HG03457 (cell line): Measurements from ENCODE around the gene TSPAN17.
"Not testable (repeated sequence)": the region's sequence is repeated elsewhere in the genome, so short reads cannot be mapped to it uniquely, and the experiment has no call there.

Source experiments
- ATAC-seq: cut with Tn5 transposase; IDR thresholded peaks from one replicate; pipeline ENCODE4 v1.9.1; 2021; ENCODE audit warnings: moderate number of reproducible peaks; ENCODE audit not compliant: unreplicated experiment

The TSPAN17 gene

DNA sequence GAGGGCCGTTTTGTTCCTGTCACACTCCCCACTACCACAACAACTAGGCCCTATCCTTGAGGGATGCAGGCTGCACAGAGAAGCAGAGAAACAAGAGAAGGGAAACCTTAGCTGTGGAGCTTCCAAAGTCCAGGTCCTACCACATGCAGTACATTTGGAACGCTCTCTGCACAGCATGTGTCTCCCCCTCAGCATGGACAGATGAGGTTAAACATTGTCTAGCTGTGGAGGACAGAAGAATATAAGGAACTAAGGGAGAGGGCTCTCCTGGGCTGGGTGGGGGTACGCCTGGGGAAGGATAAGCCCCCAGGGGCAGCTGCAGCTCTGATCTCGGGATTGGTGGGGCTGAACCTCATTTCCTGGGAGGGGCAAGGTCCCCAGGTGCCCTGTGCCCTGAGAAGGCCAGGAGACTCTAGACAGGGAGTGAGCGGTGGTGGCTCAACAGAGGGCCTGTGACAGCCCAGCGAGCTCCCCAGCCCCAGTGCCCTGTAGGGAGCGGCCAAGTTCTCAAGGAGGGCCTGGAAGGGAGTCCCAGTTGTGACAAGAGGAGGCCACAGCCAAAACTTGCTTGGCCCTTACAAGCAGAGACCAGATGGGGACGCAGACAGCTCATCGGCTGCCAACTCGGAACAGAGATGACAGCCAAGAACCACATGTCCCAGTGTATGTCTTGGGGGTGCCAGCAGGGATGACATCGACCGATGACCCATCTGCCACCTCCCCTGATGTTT lies 30.1 kb downstream of the TSPAN17 start:
- ATAC-seq: no peak

DNA sequence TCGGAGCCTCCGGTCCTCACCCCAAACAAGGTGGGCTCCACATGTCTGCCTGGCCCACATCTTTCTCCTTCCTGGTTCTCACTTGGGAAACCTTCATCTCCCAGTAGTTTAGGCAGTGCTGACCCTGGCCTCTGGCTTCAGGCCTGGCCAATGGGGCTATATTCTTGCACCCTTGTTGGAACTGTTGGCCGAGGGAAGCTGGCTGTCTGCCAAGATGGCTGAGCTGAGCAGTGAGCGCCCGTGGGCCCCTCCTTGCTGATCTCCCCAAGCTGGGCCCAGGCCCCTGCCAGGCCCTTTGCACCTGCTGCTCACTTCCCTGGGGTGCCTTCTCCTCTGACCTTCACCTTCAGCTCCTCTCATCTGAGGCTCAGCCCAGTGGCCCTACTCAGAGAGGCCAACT lies 31.3 kb downstream of the TSPAN17 start:
- ATAC-seq: no peak

DNA sequence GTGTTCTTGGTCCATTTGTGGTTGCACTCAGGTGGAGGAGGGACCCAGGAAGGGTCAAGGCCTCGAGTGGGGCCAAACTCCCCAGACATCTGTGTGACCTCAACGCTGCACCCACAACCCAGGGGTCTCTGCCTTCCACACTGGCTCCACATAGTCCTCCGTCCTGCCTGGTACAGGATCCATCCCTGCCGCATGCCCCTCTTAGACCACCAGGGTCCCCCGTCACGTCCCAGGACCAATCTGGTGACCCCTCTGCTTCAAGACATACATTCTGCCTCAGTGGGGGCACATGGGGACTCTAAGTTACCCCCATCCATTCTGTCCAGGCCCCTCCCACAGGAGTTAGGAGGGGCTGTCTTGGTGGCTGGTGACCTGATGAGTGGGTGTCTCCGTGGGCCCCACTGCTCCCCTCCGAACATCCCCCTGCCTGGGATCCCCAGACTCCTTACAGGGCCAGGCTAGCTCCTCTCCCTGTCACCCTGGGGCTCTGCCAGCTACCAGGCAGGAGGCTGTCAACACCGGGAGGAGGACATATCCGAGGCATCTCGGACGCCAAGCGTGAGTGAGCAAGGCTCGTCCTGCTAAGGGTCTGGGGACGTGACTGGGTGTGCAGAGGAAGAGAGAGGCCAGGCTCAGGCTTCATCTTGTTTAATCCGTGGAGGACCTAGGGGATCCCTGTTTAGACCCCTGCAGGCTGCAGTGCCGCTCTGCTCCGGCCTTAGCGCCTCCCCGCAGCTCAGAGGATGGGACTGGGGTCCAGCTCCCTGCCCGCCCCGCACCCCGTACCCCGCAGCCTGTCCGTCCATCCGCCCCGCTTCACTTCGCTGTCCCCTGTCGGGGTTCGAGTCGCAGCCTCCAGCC lies 32.3 kb downstream of the TSPAN17 start:
- no peak for ATAC-seq

DNA sequence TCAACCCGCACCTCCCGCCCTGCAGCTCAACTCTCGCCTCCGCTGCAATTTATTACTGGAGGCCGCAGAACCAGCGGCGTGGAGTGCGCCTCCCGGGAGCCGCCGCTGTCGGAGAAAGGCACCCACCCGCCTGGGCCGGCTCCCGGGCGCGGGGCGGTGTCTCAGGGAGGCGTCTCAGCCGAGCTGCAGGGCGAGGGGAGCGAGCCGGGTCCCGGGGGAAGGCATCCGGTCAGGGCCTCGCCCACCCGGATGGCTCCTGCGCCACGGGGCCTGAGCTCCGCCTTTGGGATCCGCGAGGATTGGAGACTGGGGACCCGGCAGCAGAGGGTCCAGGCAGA lies 32.9 kb downstream of the TSPAN17 start:
- ATAC-seq: no peak

DNA sequence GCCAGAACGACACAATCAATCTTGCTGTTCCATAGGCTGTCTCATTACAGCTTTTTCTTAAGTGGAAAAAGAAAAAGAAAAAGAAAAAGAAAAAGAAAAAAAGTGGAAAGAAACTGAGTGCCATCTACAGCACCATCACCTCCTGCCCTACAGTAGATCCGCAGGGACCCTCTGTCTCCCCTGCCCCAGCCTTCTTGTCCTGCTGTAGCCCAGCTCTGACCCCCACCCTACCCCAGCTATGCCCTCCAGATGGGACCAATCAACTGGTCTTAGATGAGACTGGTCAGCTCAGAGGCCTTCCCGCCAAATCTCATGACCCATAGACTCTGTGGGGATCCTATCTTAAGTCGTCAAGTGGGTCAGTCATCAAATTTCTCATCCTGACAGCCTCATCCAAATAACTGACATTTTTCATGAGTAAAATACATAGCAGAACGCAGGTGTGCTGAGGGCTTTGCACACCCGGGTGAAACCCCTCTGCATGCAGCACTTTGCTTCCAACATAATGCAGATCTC lies 34.8 kb downstream of the TSPAN17 start:
- no peak for ATAC-seq

DNA sequence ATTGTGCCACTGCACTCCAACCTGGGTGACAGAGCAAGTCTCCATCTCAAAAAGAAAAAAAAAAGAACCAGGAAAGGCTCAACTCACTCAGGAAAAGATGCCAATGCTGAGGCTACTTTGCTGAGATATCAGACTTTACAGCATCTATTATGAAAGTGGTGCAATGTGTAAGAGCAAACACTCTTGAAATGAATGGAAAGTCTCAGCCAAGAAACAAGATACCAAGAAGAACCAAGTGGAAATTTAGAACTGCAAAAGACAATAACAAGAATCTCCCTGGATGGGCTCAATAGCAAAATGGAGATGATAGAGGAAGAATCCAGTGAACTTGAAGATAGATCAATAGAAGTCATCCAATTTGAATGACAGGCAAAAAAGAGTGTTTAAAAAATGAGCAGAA lies 37.7 kb downstream of the TSPAN17 start:
- no peak for ATAC-seq

DNA sequence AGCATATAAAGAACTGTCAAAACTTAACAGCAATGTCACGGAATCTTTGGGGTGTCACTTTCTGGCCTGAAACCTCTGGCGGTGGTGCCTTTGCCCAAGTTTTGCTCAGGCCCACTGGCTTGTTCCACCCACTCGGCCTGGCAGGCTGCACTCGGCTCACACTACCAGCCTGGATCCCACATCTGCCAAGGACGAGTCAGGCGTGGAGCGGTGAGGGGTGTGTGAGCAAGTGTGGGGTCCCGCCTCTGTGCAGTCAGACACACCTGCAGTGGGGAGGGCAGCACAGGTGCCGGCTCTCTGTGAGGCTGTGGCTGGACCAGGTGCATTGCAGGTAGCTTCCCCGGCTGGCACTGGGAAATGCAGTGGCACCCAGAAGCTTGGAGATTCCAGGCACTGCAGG lies 40.0 kb downstream of the TSPAN17 start:
- ATAC-seq: no peak

DNA sequence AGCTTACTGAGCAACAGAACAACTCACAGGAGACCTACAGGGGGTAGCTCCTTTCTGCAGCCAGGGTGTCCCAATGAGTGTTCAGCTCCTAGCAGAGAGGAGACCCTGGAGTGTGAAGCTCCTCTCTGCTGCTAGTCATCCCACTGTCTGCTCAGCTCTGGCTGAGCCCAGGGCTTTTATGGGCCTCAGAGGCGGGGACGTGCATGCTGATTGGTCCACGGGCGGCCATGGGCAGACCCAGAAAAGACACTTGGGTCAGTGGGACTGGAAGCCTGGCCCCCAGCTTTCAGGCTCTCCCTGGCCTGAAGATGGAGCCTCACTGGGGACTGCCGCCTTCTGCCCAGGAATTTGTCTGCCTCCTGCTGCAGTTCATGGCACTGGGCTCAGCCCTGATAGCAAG lies 40.6 kb downstream of the TSPAN17 start:
- no peak for ATAC-seq

DNA sequence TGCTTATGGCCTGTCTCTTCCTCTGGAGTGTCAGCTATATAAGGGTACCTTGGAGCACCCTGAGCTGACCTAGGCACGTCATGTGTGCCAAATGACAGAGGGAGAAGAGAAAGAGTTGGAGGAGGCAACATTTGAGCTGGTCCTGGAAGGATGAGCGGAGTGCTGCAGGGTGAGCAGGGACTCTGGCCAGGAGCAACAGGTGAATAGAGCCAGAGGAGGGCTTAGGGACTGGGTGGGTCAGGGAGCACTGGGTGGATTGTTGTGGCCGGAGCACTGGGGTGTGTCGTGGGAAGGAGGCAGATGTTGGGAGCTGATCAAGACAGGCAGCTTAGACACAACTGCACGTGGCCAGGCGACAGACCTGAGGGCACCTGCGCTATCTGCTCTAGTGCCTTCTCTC lies 43.6 kb downstream of the TSPAN17 start:
- ATAC-seq: no peak

DNA sequence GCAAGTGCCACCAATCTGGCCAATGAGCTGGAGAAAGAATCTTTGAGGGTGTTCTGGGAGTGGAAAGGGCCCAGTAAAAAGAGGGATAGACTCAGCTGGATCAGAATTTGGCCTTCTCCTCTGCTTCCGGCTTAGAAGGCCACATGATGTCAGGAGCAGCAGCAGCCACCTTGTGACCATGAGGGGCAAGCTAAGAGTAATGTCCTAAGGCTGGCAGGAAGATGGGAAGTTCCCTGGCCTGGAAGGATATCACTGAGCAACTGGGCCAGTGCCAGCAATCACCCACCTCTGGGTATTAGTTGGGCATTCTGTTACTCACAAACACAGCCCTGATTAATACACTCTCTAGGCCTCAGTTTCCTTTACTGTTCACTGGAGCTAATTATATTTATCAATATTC lies 44.2 kb downstream of the TSPAN17 start:
- no peak for ATAC-seq

DNA sequence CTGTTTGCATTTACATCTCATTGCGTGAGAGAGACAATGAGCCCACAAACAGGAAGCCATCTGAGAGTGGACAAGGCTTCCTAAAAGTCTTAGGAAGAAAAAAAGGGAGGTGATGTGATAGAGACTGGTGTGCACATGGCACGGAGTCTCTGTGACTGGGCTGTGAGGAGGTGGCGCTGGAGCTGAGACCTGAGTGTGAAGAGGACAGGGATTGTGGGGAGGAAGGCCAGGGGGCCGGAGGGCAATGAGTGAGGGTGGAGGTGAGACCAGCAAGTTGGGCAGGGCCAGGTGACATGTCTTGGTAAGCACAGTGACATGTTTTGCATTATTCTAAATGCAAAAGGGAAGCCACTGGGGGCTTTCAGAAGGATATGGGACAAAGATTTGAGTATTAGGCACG lies 45.0 kb downstream of the TSPAN17 start:
- no peak for ATAC-seq

DNA sequence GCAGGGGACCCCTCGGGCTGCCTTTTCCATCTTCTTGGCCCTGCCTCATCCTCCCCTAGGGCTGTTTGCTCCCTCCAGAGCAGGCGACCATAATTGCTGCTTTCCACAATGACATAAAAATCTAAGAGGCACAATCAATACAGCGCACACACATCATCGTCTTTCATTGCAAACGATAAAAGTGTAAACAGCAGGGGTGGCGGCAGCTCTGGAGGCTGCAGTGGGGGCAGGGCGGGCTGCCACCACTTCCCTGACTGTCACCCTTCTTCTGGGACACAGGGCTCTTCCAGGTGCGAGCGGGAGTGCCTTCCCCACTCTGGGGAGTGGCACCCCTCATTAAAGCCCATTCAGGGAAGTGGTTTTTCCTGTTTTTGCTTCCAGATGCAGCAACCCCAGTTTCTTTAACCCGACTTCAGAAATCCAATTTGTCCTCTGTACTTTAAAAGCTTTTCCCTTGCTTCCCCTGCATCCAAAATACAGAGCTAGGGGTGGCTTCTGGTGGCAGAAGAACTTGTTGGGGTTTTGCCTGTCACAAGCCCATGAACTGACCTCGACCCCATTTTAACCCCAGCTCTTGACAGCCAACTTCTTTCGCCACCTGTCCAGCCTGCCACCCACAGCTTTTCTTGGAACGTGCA lies 45.7 kb downstream of the TSPAN17 start:
- ATAC-seq: no peak

DNA sequence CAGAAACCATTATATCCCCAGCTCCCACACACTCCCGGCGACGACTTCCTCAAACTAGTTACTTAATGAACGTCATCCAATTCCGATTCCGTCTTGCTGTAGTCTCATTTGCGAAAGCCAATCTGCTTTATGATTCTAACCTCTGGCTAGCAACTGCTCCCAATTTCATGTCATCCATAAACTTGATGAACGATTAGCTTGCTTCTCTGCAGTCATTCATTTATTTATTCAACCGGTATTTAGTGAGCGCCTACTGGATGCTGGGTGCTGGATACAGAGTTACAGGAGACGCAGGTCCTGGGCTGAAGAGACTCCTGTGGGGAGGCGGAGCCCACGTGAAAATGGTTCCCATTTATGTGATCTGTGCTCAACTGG lies 46.2 kb downstream of the TSPAN17 start:
- ATAC-seq: no peak

DNA sequence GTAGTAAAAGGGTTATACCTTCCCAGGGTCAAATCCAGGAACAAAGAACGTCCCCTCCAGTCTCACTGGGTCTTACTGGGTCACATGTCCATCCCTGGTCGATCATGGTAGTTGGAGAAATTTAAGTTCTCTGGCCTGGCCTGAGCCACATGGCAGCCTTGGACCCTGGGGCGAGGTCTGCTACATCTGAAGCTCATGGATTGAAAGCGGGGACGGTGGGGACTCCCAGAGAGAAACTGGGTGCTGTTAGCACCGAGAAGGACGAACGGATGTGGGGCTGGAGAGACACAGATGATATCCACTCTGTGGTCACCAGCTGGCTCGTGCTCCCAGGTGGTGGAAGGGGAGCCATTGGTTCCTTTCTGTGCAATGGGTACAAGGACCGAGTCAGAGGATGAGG lies 46.9 kb downstream of the TSPAN17 start:
- ATAC-seq: no peak

DNA sequence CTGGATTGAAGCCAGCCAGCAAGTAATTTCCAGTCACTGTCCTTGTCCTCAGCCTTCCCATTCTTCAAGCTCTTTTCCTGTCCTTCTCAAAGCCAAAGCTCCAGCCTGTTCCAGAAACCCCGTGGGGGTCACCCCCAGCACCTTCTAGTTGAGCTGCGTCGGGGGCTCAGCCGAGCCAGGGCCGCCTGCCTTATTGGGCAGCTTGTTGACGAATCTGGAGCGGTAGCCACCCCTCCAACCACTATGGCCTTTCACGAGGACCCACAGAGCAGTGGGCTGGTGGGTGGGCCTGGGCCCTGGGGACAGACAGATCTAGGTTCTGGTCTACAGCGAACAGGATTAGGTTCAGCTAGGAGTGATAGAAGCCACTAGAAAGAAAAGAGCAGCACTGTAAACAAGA lies 47.3 kb downstream of the TSPAN17 start:
- no peak for ATAC-seq

DNA sequence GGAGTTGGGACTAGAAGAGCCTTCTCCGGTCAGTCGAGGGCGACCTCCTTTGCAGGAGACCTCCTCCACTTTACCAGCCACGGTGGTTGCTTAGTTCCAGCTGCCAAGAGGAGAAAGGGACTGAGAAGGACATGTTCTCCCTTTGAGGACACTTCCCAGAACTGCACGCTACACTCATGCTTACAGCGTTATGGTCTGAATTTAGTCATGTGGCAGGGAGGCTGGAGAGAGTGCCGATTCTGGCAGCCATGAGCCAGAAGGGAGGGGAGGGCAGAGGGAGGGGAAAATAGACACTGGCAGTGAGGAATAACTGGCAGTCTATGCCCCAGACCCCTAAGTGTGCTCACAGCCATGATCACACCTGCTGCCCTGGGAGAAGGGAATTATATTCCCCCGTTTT lies 47.8 kb downstream of the TSPAN17 start:
- ATAC-seq: no peak

DNA sequence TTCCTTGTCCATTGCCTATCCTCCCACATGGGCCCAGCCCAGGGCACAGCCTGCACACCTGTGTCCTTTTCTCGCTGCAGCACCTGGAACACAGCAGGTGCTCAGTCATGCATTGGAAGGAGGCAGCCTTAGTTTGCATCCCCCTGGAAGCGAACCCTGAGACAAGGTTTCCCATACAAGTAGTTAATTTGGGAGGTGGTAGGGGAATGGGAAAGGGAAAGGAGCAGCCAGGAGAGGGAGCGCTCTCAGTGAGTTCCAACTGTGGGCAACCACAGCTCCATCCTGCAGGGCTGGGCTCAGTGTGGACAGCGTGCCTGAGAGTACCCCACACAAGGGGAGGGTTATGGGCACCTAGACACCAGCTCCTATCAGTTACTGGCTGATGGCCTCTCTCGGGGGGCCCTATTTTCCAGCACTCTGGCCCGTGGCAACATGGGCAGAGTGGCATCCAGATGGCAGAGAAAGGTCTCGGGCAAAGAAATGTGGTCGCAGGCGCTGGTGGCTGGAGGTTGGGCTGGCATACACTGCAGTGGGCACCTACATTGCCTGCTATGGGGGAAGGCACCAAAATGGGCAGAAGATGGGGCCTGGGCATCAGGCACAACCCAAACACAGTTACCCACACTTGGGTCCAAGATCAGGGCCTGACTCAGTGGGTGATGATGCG lies 50.1 kb downstream of the TSPAN17 start:
- ATAC-seq: no peak

DNA sequence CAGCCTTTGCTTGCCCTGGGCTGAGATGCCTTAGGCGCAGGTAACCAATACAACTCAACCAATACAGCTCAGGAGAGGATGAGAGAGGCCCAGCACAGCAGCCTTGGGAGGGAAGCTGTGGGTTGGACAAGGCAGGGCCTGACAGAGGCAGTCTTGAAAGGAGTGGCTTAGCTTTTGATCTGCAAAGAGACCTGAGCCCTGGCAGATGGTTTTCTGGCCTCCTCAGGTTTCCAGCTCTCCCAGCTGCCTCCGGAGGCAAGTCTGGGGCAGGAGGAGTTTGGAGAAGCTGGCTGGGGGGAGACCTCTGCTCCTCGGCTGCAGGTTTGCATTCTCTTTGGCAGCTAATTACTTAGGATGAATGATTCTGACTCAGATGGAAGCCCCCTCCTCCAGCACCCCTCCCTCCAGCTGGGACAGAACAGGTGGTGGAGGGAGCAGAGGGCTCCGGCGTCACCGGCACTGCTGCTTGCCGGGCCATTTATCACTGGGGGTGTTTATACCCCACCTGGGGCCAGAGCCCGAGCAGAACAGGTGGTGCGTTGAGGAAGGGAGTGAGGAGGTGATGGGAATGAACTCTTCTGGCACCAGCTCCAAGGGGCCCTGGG lies 50.8 kb downstream of the TSPAN17 start:
- no peak for ATAC-seq

DNA sequence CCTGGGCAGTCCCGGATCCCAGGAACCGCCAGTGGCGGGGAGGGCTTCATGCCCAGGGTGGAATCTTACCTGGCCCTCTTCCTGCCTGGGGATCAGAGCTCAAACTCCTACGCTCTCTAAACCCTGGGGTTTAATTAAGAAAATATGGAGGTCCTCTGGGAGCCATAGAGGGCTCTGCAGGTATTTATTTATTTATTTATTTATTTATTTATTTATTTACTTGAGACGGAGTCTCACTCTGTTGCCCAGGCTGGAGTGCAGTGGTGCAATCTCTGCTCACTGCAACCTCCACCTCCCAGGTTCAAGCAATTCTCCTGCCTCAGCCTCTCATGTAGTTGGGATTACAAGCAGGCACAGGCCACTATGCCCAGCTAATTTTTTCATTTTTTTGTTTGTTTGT lies 52.2 kb downstream of the TSPAN17 start:
- not testable (repeated sequence) for ATAC-seq

DNA sequence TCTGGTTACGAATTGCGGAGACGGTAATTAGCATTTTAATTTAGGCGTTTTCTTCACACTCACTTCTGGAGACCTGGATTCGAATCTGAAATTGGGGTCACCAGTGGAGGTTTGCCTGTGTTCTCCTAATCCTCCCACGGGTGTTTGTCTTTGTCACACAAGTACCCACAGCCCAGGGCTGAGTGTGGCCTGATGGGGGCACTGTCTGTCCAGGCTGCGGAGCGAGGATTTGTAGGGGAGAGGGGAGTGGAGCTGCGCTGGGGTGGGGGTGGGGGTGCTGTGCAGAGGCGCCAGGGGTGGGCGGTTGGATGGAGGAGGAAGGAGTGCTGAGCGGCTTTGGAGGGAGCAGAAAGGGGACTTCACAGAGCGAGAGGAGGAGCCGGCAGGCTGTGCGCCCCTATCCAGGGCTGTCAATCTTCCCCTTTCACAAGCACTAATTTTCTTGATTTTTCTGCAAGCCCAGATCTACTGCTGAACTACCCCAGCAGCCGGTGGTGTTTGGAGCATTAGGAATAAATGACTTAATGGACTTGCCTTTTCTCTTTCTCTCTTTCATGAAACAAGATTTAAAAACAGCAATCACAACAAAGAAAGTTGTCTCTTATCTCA lies 53.1 kb downstream of the TSPAN17 start:
- no peak for ATAC-seq
